Fibroblast of upper back skin (primary cell): ENCODE results near the gene ZRANB1.

Experiments
- DNase-seq: peaks from one replicate; pipeline ENCODE4 v3.0.0-alpha.2; 2013

ZRANB1 gene

GRCh38 chr10:124923684-124924083, 18.2 kb upstream of the ZRANB1 start:
- no peak for DNase-seq

DNA sequence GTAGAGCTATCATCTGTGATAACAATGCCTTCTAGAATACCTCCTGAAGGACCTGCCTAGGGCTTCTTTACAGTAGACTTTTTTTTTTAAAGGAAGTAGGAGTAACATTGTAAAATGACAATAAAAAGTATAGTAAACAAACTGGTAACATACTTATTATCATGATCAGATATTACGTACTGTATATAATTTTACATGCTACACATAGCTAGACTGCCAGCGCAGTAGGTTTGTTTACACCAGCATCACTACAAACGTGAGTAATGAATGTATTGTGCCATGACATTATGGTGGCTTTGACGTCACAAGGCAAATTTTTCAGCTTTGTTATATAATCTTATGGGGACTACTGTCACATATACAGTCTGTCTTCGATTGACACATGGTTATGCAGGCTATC, 15.4 kb upstream of the ZRANB1 start:
- no peak for DNase-seq

GRCh38 chr10:124928087-124928486, 13.8 kb upstream of the ZRANB1 start:
- no peak for DNase-seq

DNA sequence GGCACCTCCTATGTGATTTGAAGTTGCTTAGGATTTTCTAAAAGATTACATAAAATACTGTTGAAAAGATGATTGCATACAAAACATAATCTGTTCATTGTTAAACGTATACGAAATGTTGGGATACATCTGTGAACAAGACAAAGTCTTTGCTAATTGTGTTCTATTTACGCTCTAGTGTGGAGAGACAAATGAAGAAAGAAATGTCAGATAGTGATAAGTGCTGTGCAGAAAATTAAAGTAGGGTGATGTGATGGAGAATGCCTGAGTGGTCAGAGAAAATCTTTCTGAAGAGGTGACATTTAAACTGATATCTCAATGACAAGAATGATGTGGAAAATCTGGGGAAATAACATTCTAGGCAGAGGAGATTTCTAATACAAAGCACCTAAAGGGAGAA, 13.4 kb upstream of the ZRANB1 start:
- DNase-seq, result no peak

DNA sequence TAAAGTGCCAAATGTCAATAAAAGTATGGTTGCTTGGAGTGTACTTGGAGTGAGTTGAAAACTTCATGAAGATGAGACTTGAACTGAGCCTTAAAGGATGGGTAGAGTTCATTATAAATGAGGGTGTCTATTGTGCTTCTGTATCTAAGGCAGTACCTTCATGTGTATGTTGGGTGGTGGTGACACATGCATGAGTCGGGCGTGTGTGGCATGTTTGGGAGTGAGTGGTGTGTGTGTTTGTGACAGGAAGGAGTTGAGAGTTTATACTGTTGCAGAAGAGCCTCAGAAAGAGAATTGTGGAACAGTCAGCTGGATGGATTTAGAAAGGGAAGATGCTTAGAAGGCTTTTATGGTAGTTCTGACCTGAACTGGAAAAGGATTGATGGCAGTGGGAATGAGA, 6.0 kb upstream of the ZRANB1 start:
- no peak for DNase-seq

- no peak for DNase-seq
Measured at GRCh38 chr10:124936813-124937212, 5.1 kb upstream of the ZRANB1 start.

DNA sequence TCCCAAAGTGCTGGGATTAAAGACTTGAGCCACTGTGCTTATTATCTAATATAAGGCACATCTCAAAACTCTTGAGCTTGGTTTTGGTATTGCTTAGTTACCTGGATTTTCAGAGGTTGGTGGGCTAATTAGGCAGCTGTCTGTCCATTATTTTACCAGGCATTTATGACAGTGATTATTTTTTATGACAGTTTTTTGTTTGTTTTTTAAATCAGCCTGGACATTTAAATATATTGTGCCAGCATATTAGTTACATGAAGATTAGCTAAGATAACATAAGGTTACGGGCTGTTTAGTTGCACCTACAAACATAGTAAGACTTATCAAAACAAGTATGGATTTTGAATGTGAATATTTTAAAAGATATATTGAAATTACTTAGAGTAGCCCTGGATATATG, 2.6 kb upstream of the ZRANB1 start:
- no peak for DNase-seq

GRCh38 chr10:124942317-124943169, 620 bp downstream of the ZRANB1 start:
- DNase-seq, result no peak

GRCh38 chr10:124943301-124944092, 1.6 kb downstream of the ZRANB1 start:
- peak; percentile 41 for DNase-seq

- peak; percentile 27 for DNase-seq
Measured at GRCh38 chr10:124944982-124945381, 3.1 kb downstream of the ZRANB1 start.

- no peak for DNase-seq
Measured at GRCh38 chr10:124946945-124947344, 5.0 kb downstream of the ZRANB1 start.

DNA sequence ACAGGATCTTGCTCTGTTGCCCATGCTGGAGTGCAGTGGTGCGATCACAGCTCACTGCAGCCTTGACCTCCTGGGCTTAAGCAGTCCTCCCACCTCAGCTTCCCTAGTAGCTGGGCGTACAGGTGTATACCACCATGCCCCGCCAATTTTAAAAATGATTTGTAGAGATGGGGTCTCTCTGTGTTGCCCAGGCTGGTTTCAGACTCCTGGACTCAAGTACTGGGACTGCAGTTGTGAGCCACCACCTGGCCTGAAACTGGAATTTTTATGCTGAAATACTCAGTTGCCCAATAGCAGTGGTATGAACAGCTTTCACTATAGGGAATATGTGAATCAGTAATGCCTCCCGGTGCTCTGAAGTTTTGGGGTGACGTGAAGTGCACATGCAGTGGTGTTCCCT, 7.6 kb downstream of the ZRANB1 start:
- no peak for DNase-seq

- no peak for DNase-seq
Measured at GRCh38 chr10:124952123-124952522, 10.2 kb downstream of the ZRANB1 start.

GRCh38 chr10:124953421-124953820, 11.5 kb downstream of the ZRANB1 start:
- no peak for DNase-seq

GRCh38 chr10:124955243-124955642, 13.3 kb downstream of the ZRANB1 start:
- no peak for DNase-seq

- no peak for DNase-seq
Measured at GRCh38 chr10:124955868-124956267, 13.9 kb downstream of the ZRANB1 start.

DNA sequence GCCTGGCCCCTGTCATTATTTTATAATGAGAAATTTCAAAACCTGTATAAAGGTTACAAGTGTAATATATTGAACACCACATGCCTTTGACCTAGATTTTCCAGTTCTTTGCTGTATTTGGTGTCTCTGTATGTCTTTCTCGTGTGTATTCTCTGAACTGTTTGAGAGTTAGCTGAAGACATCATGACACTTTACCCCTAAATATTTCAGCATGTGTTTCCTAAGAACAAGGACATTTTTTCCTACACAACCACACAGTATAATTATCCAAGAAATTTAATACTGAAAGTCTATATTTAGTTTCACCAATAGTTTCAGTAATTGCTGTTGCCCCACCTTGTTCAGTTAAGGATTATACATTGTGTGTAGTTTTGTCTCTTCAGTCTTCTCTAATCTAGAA, 14.8 kb downstream of the ZRANB1 start:
- DNase-seq, result no peak

- no peak for DNase-seq
Measured at GRCh38 chr10:124957404-124957947, 15.6 kb downstream of the ZRANB1 start.

GRCh38 chr10:124959564-124959963, 17.6 kb downstream of the ZRANB1 start:
- no peak for DNase-seq

DNA sequence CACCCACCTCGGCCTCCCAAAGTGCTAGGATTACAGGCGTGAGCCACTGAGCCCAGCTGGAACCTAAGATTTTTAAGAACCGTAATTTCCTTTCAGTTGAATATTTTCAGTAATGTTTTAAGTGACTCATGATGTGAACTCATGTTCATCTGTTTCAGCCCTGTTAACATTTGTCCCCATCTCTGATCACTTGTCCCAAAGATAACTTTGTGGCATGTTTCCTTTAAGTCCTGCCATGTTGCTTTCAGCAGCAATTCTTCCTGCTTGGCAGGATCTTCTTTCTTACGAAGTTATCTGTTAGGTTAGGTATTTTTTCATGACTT, 19.3 kb downstream of the ZRANB1 start:
- no peak for DNase-seq

- DNase-seq, result no peak
Measured at GRCh38 chr10:124962421-124962820, 20.5 kb downstream of the ZRANB1 start.

DNA sequence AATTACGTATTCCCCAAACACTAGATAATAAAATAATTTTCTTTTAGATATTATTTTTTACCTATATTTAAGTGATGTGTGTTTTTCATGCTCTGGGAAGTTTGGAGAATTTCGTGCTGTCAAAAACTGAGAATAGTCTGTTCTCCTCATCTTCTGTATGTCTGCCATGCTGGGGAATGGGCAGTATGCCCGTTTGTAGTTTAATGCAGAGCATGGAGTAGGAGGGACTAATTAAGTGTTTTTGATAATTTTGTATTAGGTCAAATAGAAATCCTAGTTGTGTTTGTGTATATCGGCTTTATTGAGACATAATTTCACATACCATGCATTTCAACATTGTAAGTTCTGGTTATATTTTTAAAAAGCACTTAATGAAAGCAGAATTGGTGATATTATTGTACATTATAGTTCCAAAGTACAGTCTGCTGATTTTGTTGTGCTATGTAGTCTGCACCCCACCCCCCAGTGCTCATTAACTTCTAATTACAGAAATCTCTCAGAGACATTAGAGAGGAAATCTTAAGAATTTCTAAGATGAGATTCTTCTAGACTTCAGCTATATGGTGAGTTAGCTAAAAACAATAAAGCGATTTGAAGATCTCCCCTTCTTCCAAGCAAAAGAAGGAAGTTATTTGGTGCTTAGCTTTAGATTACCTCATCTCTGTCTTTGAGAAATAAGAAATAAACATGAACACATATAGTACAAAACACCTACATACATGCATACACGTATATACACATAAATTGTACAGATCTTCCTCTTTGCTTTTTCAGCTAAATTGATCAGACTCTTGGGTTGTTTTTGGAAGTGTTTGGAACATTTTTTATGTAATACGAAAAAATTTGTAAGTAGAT, 22.2 kb downstream of the ZRANB1 start:
- no peak for DNase-seq

DNA sequence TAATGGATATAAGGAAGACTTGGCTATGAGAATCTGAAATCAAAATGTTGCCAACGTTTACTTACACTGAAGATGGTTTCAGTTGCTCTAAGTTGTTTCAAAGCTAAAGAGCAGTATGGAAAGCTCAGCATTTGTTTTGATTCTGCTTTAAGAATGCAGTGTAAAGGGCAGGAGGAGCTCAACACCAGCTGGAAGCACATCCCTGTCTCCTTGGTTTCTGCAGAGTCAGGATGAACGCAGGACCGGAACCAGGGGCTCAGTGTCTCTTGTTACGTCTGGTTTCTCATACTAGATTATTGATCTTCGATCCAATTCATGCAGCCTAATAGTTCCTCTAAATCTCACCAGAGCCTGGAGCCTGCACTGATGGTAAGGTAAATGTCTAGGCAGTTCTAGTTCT, 24.1 kb downstream of the ZRANB1 start:
- DNase-seq, result no peak
